ENCODE measurements around the gene ZNF106.

The ZNF106 gene

DNA sequence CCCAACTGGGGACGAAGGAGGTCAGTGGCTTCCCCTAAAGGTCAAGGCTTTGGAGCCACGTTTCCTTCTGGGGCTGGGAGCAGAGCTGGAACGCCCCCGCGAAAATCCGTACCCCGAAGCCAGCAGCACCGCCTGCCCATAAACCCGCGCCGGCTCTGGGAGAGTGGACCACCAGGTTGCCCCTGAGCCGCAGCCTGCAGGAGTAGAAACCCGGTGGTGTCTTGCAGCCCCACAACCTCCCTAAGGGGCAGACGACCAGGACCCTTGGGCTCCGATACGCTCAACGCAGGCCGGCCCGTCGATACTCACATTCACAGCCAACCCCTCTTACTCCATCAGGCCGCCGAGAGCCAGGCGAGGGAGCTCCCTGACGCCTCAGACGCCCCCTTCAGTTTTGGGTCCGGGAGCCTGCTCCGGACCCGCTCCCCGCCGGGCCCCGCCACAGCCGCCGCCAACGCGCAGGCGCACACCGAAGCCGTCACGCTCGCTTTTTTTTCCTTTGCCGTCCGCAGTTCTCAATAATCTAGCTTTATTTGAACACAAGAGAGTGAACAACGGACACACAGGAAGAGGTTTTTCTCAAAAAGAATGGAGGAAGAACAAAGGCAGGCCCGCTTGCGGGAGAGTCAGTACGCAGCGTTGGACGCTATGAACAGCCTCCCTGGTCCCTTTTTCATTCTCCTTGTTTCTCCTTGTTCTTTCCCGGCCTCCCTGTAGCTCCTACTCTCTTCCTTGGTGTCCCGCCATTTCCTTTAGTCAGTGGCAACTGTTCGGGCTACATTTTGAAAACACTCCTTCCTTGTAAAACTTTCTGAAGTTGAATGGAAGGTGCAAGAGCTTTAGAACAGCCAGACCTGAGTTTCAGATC lies at the start of gene ZNF106:
Gene ZNF106, minus strand, starts transcription at position 471 of the 868 bp plus-strand sequence. CDS start 18,852 bp downstream, outside the sequence.
- DNase-seq (ENCODE audit: low read depth, low spot score) = peak; percentile 74

DNA sequence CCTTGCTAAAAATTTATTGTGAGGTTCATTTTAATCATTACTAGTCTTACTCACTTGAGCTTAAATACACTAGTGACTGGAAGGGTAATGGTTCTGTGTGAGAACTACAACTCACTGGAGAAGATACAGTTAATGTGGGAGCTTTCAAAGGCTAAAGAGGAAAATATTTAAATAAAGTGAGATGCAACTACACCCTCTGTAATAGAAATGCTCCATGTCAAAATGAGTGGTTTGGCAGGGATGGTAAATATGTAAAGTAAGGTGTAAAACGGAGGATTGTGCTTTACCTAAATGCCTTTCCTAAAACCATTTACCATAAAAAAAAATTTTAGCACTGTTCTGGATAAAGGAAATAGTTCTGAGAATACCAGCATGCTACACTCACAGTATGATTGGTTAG lies 42.3 kb upstream of the ZNF106 start:
- no peak for DNase-seq (ENCODE audit: low read depth, low spot score)

DNA sequence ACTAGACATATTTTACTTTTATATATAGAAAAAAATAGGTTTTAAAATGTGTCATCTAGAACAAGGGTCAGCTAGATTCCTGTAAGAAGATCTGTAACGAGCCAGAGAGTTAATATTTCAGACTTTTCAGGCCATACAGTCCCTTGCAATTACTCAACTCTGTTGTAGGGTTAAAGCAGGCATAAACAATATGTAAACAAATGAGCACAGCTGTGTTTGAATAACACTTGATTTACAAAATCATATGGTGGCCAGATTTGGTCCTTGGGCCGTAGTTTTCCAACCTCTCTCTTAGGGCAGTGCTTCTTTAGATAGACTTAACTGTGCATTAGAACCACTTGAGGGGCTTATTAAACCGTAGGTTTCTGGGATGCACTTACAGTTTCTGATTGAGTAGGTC lies 38.0 kb upstream of the ZNF106 start:
- DNase-seq (ENCODE audit: low read depth, low spot score) = no peak

DNA sequence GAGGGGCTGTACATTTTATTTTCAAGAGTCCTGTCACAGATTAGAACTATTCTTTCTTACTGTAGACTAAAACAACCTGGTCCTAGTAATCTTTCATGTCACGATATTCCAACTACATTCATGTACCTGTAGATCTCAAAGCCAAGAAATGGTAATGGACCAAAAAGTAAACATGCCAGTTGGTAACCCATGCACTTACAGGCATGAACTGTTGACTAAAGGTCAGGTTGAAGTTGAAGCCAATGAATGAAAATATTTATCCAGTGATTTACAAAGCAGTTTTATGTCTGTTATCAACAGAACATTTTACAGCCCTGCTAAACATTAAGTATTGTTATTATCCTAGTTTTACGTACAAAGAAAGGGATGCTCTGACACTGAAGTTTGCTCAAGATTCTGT lies 32.4 kb upstream of the ZNF106 start:
- DNase-seq (ENCODE audit: low read depth, low spot score) = no peak

DNA sequence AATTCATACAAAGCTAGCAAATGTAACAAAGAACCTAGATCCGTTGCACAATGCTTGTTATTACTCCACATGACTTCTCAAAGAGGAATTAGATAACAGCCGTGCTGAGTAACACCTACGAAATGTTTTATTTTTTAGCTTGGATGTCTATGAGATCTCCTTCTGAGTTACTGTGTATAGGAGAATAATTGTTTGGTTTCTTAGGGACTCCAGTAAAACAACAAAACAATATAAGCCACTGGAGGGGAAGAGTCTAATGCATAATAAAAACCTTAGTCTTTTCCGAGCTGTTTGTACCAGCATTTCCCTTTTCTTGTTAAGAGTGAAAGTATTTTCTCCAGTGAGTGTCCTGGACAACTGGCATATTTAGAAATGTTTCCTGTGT lies 20.1 kb upstream of the ZNF106 start:
- DNase-seq (ENCODE audit: low read depth, low spot score) = no peak

DNA sequence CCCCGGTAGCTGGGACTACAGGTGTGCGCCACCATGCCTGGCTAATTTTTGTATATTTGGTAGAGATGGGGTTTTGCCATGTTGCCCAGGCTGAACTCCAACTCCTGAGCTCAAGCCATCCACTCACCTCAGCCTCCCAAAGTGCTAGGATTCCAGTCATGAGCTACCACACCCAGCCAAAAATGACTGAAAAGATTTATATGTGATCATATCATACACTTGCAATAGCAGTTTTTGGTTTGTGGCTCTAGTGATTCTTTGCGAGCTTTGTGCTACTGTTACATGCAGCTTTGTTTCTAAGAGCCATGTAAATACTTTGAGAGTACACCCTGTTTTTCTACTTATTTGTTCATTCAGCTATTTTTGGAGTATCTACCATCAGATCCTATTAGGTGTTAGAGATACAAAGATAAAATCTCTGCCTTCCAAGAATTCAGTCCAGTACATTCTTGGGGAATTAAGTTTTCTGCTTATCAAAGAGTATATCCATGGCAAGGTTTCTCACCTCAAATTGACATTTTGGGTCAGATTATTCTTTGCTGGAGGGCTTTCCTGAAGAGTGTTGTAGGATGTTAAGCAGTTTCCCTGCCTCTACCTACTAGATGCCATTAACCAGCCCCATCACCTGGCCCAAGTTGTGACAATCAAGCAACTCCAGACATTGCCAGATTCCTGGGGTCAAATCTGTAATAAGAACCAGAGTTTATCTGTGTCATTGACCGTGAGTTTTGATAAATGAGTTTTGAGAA lies 19.5 kb upstream of the ZNF106 start:
- no peak for DNase-seq (ENCODE audit: low read depth, low spot score)

DNA sequence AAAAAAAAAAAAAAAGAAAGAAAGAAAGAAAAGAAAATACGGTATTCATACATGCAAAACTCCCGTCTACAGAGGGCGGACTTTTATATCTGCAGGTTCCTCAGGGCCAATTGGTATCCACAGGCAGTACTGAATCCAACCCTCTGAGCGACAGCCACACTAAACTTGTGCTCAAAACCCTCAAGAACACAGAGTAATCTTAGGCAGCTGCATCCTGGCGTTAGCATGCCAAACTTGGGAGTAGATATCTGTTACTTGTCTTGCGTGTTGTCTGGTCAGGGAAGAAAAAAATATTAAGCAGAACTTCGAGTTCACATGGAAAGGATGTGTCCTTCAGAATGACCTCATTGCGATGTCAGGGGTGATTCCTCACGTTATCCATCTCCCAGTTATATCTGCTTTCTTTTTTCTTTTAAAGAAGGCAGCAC lies 17.3 kb upstream of the ZNF106 start:
- no peak for DNase-seq (ENCODE audit: low read depth, low spot score)

DNA sequence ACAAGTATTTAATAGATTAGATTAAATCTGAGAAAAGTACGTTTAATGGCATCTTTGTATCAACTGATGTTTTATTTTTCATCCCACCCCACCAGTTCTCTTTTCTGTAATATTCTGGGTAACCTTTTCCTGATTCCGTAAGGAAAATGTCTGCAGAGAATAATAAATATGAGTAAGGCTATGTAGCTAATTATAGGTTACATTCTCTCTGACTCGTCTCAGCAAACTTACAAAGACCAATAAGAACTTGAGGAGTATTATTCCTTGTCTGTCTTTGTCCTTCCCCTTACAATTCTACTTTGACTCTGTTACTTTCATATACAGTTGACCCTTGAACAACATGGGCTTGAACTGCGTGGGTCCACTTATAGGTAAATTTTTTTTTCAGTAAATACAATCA lies 16.6 kb upstream of the ZNF106 start:
- no peak for DNase-seq (ENCODE audit: low read depth, low spot score)

DNA sequence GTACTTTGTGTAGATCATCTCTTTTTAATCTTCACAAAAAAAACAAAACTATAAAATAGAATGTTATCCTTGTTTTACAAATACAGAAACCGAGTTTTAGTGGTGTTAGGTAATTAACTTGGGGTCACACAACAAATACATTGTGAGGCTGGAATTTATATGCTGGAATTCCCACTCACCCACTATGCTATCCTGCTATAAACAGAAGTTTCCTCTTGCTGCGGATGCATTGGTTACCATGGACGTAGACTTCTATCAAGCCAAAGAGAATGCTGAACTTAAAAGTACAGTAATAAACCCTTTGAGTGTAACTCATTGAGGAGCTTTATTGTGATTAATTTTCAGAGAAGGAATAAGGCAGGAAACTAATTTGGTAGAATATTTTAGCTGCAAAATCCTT lies 13.7 kb upstream of the ZNF106 start:
- no peak for DNase-seq (ENCODE audit: low read depth, low spot score)

DNA sequence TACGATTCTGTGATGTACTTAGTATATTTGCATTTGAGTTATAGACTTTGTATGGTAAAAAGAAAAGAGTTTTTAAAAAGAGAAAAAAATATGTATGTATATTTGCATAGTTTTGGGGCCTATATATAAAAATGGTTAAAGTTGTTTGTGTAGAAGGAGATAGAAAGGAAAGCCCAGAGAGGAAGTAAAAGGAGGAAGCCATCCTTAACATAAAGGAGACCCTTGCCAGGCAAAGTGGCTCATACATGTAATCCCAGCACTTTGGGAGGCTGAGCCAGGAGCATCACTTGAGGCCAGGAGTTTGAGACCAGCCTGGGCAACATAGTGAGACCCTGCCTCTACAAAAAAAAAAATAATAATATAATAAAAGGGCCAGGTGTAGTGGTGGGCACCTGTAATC lies 12.9 kb upstream of the ZNF106 start:
- no peak for DNase-seq (ENCODE audit: low read depth, low spot score)

DNA sequence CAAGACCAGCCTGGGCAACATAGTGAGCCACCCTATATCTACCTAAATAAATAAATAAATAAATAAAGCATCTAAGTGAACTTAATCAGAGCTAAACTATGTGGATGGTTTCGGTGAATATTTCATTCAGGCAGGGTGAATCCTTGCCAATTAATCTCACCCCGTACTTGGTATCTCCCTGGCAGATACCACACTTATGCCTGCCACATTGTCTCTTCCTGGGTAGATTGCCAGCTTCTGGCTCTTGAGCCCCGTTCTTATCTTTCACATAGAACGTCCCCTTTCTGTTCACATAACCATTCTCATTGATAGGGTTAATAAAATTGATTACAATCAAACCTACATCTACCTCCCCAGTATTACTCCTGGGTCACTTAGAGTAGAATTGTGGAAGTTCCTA lies 11.5 kb upstream of the ZNF106 start:
- no peak for DNase-seq (ENCODE audit: low read depth, low spot score)

DNA sequence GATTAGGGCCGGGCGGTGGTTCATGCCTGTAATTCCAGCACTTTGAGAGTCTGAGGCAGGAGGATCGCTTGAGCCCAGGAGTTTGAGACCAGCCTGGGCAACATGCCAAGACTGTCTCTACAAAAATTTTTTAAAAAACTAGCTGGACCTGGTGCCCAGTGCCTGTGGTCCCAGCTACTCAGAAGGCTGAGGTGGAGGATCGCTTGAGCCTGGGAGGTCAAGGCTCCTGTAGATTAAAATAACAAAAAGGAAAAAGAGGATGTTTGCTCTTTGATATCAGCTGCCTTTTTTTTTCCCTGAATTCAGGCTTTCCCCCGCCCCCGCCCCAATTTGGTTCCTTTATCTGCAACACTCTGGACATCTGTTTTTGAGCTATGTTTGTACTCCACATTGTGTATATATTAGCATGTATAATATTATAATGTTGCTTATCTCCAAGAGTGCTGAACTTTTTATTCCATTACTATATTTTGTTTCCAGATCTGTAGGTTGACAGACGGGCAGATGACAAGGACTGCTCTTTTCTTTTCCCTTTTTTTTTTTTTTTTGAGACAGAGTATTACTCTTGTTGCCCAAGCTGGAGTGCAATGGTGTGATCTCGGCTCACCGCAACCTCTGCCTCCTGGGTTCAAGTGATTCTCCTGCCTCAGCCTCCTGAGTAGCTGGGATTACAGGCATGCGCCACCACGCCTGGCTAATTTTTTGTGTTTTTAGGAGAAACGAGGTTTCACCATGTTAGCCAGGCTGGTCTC lies 9.1 kb upstream of the ZNF106 start:
- no peak for DNase-seq (ENCODE audit: low read depth, low spot score)

DNA sequence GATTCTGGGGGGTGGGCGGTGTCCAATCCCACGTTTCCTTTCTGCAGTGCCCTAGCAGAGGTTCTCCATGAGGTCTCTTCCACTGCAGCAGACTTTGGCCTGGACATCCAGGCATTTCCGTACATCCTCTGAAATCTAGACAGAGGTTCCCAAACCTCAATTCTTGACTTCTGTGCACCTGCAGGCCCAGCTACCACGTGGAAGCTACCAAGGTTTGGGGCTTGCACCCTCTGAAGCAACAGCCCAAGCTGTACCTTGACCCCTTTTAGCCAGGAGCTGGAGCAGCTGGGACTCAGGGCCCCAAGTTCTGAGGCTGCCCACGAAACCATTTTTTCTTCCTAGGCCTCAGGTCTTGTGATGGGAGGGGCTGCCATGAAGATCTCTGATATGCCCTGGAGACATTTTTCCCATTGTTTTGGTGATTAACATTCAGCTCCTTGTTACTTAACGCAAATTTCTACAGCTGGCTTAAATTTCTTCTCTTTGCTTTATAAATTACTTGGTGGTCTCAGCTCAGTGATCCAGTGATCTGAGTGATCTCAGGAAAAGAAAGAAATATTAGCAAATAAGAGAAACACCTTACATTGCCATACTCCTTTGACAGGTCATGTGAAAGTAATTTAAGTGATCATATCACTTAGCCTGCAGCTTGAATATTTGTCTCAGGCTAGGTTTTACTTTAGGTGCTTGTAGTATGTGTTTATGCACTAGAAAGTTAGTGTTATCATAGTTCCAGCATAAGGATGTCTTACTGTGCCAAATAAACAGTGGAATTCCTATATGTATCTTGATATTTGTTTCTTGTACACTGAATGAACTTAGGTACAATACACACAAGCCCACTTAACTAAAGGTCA lies 7.5 kb upstream of the ZNF106 start:
- DNase-seq (ENCODE audit: low read depth, low spot score) = no peak

DNA sequence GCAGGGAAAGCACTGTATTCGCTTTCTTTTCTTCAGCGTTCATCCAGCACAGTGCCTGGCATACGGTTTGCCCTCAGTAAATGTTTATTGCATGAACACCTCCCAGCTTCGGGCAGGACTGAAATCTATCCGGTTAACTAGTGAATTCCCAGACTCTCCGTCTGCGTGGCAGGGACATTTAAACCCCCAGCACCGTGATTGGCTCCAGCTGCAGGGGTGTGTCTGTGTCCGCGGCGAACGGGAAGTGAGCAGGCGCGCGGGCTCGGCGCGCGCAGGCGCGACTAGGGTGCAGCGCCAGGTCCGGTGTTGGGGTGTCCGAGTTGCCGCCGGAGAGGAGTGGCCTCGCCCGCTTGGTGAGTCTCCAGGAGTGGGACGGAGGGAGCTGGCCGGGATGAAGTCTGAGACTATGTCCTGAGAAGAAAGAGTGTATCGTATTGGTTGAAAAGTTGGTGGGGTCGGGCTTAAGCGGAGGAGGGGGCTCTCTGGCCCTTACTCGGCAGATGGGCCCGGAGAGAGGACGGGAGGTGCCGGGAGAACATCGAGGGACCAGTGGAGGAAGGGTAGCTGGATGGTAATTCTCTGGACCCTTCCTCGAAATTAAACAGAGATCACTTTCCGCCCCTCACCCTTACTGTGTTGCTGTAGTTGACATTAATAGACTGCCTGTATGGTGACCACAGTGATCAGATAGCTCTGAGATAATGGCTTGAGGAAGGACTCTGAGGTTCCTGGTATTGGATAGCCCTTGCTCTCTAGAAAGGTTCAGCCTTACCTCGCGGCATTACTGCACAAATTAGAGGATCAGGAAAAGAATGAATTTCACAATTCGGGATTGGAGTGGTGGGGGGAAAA lies 4.6 kb upstream of the ZNF106 start, which contains the start of gene SNAP23:
Gene SNAP23, plus strand, starts transcription at position 274 of the 852 bp plus-strand sequence. CDS start 16,213 bp downstream, outside the sequence.
- peak; percentile 75 for DNase-seq (ENCODE audit: low read depth, low spot score)

DNA sequence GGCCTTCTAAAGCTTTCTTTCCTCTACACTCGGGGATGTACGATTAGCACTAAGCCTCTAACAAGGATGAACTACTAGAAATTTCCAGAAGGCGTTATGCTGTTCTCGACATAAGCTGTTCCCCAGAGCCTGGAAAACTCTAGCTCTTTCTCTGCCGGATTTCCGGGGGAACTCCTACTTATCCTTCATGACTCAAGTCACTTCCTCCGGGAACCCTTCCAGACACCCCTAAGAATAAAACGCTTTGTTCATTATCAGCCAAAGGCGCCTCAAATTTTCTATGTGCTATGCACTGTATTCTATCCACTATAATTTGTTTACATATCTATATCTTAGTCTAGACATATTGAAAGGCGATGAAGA lies 4.0 kb upstream of the ZNF106 start:
- no peak for DNase-seq (ENCODE audit: low read depth, low spot score)

DNA sequence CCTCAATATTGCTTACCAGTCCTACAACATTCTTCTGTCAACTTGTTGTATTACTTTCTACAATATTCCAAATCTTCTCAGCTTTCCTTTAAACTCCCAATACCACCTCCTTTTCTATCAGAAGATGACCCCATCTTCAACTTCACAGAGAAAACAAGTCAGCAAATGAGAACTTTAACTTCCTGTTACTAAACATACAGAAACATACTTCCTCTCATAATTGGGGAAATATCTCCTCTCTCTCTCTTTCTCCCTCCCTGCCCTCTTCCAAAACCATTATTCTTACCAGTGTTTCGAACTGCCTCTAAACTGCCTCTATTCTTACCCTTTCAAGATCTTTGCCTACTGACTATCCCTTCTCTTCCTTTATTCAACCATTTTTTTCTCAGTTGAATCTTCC lies 2.7 kb upstream of the ZNF106 start:
- DNase-seq (ENCODE audit: low read depth, low spot score) = no peak

DNA sequence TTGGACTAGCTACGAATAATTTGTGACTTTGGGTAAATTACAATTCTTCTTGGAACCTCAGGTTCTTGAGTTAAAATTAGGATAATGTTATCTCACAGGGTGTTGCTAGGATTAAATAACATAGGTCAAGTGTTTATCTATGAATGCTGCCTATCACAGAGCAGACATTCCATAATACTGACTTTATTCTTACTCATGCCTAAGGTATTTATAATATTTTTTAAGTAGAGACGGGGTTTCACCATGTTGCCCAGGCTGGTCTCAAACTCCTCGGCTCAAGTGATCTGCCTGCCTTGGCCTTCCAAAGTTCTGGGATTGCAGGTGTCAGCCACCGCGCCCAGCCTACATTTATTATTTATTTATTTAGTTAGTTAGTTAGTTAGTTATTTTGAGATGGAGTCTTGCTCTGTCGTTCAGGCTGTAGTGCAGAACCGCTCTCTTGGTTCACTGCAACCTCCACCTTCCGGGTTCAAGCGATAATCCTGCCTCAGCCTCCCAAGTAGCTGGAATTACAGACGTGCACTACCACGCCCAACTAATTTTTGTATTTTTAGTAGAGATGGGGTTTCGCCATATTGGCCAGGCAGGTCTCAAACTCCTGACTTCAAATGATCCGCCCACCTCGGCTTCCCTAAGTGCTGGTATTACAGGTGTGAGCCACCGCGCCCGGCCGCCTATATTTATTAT lies 741 bp upstream of the ZNF106 start:
- no peak for DNase-seq (ENCODE audit: low read depth, low spot score)

DNA sequence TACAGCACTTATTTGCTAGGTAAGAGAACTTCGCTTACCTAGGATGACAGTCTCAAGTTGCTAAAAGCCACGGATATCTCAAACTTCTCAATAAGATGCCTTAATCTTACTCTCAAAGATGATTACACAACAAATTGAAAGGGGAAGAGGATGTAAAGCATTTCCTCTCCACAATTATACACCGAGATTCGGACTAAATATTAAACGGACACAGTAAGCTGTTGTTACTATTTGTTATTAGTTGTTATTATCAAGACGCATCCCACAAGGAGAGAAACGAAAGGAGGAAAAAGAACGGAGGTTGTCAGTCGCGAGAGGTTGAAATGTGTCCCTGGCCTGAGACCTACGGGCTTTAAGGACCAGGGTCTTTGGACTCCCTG lies 660 bp downstream of the ZNF106 start:
- no peak for DNase-seq (ENCODE audit: low read depth, low spot score)

DNA sequence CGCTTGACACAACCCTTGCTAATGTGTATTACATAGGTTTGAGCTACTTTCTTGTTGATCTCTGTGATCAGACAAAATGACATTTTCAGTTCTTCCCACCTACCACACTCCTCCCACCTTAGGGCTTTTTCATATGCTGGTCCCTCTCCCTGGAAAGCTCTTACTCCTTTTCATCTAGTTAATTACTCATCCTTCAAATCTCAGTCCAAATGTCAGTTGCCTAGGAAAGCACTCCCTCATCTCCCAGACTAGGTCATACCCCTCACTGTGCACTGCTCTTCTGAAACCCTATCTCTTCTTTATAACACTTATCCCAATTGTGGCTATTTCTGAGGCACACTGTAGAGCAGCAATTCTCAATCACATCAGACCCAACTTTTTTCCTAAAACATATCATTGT lies 7.3 kb downstream of the ZNF106 start:
- DNase-seq (ENCODE audit: low read depth, low spot score) = no peak

DNA sequence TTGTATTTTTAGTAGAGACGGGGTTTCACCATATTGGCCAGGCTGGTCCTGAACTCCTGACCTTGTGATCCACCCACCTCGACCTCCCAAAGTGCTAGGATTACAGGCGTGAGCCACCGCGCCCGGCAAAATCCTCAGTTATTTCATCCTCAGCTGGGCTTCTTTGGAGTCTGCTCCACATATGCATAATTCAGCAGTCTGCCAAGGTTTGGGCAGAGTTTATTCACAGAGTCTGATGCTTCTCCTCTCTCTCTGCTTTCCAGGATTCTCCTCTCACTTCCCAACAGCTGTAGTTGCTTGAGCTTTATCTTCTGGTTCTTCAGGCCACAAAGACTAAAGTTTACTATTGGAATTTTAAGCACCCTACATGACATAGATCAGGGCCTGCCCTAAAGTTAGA lies 8.2 kb downstream of the ZNF106 start:
- DNase-seq (ENCODE audit: low read depth, low spot score) = no peak

Measured in brain pericyte (primary cell).